Stimulated activated CD4-positive, alpha-beta T cell treated with anti-CD3 and anti-CD28 coated beads, Interleukin-4, amount 100 ng/mL, for 48 hours (primary cell): ENCODE results near the gene CRIM1.

Source experiments
- DNase-seq, 2 donors: peaks; one replicate each; pipeline ENCODE4 v3.0.0-alpha.2; 2020; ENCODE audit warnings: low read depth in 2 of 2

CRIM1 gene

GRCh38 chr2:36549165-36549574, 193.6 kb downstream of the CRIM1 start:
- DNase-seq, result no peak

GRCh38 chr2:36550006-36550405, 194.4 kb downstream of the CRIM1 start:
- no peak for DNase-seq

- DNase-seq, result no peak
Observed at GRCh38 chr2:36553683-36554082, 198.1 kb downstream of the CRIM1 start.

GRCh38 chr2:36554531-36554930, 199.0 kb downstream of the CRIM1 start:
- no peak for DNase-seq

- DNase-seq, result no peak
Observed at GRCh38 chr2:36555789-36556188, 200.2 kb downstream of the CRIM1 start.

GRCh38 chr2:36556842-36557241, 201.3 kb downstream of the CRIM1 start:
- no peak for DNase-seq

- DNase-seq, result no peak
Observed at GRCh38 chr2:36559221-36559942, 203.8 kb downstream of the CRIM1 start.

- DNase-seq, result no peak
Observed at GRCh38 chr2:36560726-36561125, 205.1 kb downstream of the CRIM1 start.

GRCh38 chr2:36561237-36561944, 205.8 kb downstream of the CRIM1 start:
- no peak for DNase-seq

- DNase-seq, result no peak
Observed at GRCh38 chr2:36562240-36562639, 206.7 kb downstream of the CRIM1 start.

GRCh38 chr2:36562973-36563532, 207.5 kb downstream of the CRIM1 start:
- DNase-seq, result no peak

GRCh38 chr2:36564377-36564930, 208.9 kb downstream of the CRIM1 start:
- DNase-seq, result no peak

- no peak for DNase-seq
Observed at GRCh38 chr2:36565712-36566111, 210.1 kb downstream of the CRIM1 start.

GRCh38 chr2:36566887-36567286, 211.3 kb downstream of the CRIM1 start:
- DNase-seq, result no peak

GRCh38 chr2:36567711-36568408, 212.3 kb downstream of the CRIM1 start:
- no peak for DNase-seq

- DNase-seq, result no peak
Observed at GRCh38 chr2:36568516-36569246, 213.1 kb downstream of the CRIM1 start.

- no peak for DNase-seq
Observed at GRCh38 chr2:36569267-36569856, 213.8 kb downstream of the CRIM1 start.

- no peak for DNase-seq
Observed at GRCh38 chr2:36570416-36570815, 214.8 kb downstream of the CRIM1 start.

- DNase-seq, result no peak
Observed at GRCh38 chr2:36572054-36572718, 216.6 kb downstream of the CRIM1 start.

- no peak for DNase-seq
Observed at GRCh38 chr2:36572719-36573059, 217.1 kb downstream of the CRIM1 start.

GRCh38 chr2:36573165-36573564, 217.6 kb downstream of the CRIM1 start:
- DNase-seq, result no peak
